ENCODE data around the gene MXD4.

GRCh38 chr4:2268357-2269205 lies 6.7 kb upstream of the MXD4 start:
- TF ChIP-seq CTCF (conservative IDR thresholded peaks at IDR 0.05; ENCODE audit: low read depth, low read length) (no peak), EZH2 (IDR thresholded peaks at IDR 0.05; ENCODE audit: low read length, unreplicated experiment) (no peak), EZH2phosphoT487 (IDR thresholded peaks at IDR 0.05; ENCODE audit: borderline replicate concordance, low read length) (no peak)
